LHCN-M2 (cell line): ENCODE measurements around the gene MACROD2. TPM values are rescaled to one million over a fixed set of nuclear protein-coding genes. Genes with fewer than 3 reads are reported as not detected.
A peak's percentile ranks its signal among the peaks of the same experiment; 100 is the strongest.

Source experiments
- DNase-seq: peaks from one replicate; pipeline ENCODE4 v3.0.0-alpha.2; 2012; ENCODE audit warnings: low read depth
- total RNA-seq: library from RNA; depleted of rRNA; stranded (reverse); fragments of >200 nt; gene quantifications from 2 replicates; pipeline ENCODE4 v1.2.3, GENCODE V29; 2014

MACROD2 gene
- total RNA-seq, 1 experiment from 2014 or later: 1.1 TPM

DNA sequence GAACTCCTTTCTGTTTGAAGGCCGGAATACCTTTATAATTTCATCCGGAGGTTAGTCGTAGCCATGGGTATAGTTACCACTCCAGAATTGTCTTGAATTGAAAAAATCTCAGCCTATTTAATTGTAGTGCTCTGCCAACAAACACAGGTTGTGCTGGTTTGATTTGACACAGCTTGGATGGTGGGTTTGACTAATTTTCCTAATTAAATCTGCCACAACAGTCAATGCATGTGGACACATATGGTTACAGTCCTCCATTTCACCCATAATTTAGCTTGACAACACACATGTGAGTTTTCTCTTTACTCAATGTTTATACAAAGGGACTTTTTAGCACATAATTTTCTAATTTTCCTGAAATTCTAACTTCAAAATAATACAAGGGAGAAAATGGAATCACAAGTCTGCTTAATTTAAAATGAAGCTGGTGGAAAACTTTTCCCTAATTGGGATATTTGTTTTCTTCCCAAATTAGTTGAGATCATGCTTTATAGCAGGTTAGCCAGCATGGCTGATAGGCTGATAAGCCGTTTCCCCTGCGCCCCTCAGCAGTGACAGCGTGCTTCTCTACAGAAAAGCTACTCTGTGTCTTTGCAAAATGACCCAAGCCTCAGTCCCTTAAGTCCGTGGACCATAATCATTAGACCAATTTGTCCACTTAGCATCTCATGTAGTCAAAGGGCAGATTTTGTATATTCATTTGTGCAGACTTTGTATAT is 805.5 kb downstream of the MACROD2 start:
- DNase-seq: no peak

DNA sequence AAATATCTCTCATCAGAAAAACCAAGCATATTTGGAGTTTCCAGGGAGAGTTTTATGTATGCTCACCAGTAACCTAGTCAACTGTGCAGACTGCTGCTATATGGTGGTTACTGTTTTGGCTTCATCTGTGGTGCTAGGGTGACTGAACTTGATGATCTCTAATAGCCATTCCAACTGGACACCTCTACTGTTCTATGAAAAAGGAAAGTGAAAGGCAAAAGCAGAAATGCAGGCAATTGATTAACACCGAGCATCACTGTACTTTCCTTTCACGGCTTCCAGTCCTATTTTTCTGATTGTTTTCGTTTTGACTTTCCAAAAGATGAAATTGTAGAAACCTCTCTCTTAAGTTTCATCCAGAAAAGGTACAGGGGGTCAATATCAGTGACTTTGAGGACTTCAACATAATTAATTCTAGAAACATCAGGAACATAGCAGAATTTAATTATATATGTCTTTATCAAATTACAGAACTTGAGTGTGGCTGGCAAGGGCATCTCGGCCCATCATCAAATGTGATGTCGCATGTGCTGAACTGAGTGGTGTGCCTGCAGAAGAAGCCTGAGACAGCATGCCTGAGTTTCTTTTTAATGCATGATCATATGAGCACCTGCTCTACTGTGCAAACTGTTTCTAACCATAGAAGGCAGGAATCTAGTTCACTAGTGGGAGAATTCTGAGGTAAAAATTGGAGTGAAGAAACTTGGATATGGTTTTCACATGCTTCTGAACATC is 806.4 kb downstream of the MACROD2 start:
- no peak for DNase-seq

DNA sequence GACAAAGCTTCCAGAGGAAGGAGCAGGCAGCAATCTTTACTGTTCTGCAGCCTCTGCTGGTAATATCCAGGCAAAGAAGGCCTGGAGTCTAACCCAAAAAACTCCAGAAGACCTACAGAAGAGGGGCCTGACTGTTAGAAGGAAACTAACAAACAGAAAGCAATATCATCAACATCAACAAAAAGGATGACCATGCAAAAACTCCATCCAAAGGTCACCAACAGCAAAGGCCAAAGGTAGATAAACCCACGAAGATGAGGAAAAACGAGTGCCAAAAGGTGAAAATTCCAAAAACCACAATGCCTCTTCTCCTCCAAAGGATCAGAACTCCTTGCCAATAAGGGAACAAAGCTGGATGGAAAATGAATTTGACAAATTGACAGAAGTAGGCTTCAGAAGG is 811.9 kb downstream of the MACROD2 start:
- DNase-seq: no peak

DNA sequence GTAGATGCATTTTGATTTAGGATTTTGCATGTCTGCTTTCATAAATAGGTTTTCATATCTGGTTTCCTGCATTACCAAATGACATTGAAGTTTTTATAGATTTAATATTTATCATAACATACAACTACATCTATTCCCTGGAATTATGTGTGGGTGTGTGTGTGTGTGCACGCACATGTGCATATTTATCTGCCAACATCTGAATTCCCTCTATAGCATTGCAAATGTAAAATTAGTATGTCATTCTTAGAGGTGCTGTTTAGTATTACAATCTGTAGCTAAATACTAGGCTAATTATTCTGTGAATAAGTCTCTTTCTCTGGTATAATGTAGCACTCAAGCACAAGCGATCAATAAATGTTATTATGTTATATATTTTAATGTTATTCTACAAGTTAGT is 820.0 kb downstream of the MACROD2 start:
- no peak for DNase-seq

DNA sequence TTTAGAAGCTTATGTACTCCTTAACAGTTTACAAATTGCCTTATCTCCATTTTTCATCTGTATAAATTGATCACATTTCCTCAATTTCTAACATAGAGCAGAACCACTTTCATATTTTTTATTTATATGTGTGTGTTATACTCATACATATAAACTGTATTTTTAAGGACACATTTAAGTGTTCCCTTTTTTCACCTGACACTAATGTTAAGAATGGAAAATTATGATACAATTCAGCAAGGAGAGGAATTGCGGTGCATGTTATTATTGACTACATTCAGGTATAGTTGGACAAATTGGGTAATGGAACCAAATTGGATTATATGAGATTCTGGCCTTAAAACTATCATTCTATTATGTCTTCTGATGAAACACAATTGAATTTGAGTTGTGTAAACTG is 821.2 kb downstream of the MACROD2 start:
- DNase-seq: no peak

DNA sequence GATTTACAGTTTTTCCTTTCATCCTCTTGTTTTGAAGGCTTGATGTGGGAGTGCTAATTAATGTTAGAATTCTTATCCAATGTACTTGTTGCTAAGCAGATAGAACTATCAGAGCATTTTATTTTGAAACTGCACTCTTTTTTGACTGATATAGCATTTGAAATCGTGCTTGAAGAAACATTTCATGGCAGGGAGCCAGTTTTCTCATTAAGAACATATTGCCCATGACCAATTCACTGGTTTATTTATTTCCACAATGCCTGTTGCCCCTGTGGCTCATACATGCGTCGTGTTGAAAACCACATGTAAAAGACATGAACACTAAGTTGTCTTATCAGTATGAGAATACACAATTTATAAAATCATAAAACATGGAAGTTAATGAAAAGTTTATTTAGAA is 821.8 kb downstream of the MACROD2 start:
- DNase-seq: no peak

DNA sequence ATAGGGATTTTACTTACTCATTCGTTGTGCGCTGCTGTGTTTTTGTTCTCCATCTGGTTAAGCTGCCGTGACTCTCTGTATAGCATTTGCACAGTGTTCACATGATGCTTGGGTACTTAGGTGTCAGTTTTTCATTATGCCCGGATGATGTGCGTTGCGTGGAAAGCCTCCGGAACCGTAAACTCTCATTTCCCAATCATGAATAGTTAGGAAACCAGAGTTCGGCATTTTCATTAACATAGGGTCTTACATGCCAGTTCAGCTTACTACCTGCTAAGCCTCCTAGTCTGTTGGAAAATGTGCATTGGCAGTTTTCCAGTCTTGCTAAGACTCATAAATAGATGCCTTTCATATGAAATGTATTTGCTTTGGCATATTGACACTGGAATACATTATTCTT is 825.5 kb downstream of the MACROD2 start:
- DNase-seq: no peak

DNA sequence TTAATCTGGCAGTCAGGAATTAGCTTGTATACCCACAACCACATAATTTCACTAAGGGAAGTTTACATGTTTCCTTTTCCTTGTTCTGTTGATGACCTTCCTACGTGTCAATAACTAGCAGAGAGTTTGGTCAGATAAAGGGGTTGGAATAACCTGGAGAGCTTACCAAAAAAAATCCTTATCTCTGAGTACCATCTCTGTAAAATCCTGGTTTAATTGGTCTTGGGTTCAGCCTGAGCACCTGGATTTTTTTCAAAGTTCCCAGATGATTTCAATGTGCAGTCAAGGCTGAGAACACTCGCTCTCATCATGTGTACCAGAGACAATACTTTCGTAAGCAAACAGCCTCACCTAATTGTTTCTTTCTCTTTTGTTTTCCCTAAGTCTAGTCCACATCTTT is 825.9 kb downstream of the MACROD2 start:
- no peak for DNase-seq

DNA sequence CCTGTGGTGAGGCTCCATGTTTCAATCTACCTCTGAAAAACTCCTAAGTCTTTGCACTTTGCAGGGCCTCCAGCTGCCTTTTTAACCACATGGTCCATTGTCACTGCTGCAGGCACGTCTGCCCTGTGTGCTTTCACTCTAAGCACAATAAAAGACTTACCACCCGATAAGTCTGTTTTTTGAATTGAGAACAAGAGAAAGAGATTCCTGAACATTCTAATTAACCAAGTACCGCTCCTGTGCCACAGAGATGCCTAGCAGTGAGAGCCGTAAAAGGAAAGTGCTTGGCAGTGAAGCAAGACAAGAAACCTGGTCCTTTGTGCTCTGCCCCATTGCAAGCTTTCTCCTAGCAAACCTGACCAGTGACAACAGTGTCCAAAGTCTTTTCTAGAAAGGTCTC is 829.7 kb downstream of the MACROD2 start:
- DNase-seq: no peak

DNA sequence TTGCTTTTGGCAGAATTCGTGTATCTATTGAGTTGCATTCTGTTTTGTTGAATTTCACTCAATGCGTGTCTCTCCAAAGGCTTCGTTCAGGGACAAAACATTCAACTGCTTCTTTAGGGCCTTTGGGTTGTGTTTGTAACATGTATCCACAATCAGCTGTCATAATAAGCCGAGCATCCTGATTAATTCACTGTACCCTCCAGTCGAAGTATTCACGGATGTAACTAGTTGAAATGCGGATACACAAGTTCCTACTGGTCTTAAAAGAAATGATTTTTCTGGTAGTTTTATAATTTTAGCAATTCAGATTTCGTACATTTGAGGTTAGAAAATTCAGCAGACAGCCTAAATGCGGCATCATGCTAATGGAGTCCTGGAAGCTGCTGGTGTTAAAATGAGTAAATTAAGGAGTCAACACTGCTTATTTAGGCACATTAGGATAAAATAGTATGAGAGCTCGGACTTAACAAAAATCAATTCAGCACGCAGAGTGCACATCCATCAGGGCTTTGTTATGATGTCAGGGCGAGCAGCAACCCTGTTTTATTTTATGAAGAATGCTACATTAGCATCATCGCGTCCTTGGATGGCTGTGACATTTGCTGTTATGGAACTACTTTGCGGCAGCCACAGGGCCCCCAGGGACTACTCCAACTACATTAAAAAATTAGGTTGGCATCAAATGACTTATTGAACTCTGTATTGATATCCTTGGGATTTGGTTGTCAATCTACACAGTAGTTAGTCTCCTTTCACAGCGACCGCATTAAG is 831.4 kb downstream of the MACROD2 start:
- DNase-seq: no peak

DNA sequence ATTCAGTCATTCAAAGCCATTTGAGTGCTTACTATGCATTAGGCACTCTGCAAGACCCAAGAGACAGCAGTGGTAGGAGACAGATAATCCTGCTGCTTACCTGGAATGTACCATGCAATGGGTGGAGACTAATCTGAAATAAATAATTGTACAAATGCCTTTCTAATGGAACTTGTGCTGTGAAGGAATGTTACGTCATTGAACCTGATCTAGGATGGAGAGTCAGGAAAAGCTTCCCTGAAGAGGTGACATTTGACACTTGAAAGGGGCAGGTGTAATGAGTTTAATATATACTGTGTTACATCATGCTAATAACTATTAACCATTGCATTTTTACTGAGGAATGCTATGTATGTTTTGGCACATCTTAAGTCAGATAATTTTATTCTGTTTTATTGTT is 833.1 kb downstream of the MACROD2 start:
- DNase-seq: no peak

DNA sequence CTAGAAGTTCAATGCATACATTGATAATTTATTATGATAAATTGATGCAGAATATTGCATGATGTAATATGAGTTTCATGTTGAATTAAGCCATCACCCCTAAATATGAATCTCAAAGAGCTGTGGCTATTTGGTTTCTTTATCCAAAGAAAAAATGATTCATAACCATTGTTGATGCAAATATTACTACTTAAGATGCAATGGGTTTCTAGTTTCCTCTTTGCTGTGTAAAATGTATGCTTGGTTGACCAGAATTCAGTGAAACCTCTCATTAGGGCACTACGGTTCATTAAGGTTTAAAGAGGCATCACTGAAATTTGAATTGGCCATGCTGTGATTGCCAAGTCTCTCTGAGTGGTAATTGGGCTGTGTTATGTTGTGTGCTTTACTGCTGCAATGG is 834.6 kb downstream of the MACROD2 start:
- no peak for DNase-seq

DNA sequence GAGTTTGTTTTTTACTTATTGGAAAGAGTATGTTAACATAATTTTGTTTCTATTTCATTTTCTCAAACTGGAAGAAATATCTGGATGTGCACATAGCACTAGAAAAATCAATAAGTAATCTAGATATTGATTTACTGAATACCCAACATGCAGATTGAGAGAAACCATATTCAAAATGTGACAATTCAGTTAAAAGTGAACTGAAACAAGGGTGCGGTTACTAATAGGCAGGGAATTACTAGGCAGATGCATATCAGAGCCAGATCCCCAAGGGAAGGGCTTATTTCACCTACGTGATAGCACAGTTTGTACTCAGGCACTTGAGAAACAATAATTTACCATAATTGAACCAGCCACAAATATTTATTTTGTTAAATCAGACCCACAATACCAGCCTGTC is 835.1 kb downstream of the MACROD2 start:
- no peak for DNase-seq

DNA sequence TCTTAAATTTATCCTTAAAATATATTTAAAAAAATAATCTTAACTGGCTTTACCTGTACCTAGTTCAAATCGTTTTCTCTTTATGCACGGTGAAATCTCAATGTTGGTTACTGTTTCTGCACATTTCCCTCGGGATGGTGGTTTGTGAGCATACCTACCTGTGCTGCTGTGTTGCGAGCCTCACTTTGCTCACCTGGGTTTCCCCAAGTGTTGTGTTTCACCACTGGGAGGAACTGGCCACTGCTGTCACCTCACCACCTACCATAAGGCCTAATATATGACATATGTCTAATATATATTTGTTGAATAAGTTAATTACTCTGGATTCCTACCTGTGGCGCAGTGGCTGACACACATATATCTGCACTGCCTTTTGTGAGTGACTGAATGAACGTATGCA is 835.6 kb downstream of the MACROD2 start:
- no peak for DNase-seq

DNA sequence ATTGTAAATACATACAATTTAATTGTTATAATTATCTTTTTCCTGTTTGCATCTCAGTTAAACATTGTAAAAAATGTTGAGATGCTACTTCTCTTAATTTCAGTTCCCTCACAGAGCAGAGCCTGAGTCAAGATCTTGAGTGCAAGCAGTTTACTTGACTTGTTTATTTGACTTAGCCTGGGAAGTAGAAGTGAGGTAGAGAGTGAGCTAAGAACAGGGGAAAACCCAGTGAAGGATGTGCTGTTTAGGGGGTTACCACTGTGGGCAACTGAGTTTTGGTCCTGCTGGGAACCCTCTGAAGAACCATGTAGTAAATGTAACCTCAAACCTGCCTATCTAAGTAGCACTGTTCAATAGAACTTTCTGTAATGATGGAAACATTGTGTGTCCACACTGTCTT is 837.3 kb downstream of the MACROD2 start:
- no peak for DNase-seq

DNA sequence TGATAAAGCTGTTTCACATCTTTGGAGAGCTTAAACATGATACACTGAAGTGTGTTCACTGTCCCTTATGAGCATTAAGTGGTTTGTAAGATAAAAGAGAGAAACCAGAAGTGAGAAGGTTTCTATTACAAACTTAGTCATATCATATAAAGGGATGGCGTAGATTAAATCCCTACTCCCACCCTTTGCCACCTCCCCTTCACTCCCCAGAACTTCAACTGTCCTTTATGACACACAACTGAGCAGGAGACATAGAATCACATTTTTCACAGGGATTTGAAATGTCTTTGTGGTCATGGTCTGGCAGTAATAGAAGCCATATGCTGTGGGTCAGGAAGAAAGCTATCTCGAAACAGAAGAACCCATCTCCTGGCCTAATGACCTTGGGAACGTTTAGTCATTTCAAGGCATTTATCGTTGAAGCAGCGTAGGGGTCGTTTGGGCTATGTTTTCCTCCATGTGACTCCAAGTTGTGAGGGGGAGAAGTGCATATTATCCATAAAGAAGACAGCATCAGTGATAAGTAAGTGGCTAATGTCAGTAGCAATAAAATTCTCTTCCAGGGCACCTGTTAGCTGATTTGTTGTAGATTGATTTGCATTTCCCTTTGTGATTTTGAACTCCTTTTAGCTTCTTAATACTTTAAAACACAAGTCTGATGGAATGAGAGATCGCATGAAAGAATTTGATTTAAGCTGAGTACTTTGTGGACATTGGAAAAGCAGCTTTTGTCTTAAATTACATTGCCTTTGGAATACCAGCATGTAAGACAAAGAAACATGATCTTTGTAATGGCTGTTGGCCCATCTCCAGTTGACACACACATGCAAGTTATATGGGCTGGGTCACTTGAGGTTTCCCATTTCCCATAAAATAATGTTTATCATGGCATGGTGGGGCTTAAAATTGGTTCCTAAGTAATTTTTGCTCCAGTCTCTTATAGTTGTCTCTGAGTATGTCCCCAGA is 843.6 kb downstream of the MACROD2 start:
- DNase-seq: peak; percentile 41

DNA sequence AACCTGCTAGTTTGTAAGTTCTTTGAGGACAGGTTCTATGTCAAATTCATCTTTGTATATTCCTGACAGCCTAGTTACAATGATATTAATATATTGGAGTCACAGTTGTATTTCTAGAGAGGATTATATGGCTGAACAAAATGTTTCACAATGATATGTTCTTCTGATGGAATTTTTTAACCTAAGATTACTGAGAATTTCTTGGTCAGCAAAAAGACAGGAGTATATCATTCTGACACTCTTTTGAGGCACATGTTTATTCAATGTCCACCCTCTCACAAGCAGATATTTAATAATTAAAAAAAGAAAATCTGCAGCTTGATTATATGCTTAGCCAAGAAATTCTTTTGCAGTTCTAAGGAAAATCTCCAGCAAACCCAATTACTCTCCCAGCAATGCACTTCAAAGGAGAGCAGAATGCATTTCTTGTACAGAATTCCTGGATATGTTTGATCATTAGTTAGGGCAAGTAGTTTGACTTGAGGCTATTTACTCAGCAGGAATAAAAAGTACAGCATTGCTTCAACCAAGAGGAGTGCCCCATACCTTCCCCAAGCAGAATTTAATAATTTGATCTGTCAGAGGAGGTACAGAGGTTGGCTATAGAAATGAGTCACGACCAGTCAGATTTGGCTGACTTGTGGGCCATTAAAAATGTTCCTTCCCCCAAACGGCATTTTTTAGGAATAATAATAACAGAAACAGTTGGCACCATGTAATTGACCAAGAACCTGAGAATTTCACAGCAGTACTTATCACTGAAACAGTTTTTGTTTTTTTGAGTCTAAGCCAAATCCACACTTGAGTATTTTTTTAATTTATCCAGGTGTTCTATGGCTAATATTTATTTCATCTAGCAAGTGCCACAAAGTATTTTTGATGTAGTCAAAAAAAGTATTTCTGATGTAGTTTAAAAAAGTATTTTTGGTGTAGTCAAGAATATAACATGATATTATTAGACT is 850.2 kb downstream of the MACROD2 start:
- peak; percentile 1 for DNase-seq

DNA sequence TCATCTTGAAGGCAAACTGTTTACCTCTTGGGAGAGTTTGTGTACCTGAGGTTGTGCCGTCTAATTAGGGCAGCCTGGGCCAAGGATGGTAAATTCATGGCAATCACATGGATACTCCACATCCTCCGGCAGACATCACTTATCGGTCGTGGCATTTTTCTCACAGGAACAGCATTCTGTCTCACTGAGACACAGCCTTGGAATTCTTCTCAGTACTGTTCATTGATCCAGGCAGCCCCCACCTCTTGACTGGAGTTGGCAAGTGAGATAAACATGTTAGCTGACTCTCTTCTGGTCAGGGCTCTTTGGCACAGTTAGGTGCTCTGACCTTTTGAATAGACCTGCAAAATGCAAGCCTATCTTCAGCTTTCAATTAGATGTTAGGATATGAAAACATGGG is 853.5 kb downstream of the MACROD2 start:
- DNase-seq: no peak

DNA sequence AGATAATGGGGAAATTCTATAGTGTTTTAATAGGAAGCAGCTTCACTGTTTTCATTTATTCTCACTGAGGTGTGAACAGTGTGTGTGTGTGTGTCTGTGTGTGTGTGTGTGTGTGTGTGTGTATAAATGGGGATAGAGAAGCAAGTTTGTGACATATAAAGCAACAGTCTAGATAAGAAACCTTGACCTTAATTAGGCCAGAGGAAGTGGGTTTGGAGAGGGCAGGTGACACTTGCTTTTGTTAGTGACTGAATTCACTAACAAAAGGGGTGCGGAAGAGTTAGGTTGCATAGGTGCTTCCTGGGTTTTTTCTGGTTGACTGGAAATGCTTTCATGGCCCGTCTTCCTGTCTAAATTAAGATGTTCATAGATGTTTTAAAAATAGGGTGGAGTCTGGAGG is 857.8 kb downstream of the MACROD2 start:
- DNase-seq: no peak

DNA sequence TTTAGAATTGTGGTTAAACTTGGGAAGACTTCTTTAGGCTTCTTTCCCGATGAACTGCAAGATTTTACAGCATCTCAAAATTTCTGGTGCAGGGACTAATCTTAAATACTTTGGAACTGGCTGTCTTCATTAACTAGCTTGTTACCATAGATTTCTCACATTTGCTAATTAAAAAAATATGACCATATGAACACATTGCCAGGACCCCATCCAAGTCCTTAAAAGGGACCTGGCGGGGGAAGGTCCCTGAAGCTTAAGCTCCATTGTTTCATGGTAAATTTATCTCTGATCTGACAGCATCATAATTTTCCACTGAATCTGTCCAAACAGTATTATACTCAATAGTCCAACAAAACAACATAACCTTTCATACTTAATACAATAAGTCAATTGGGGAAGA is 859.9 kb downstream of the MACROD2 start:
- DNase-seq: no peak
